GM23338 (cell line): ENCODE measurements around the gene TRAF7. TPM values are rescaled to one million over a fixed set of nuclear protein-coding genes. Genes with fewer than 3 reads are reported as not detected.

Experiments
- ATAC-seq: fragments of 200-7000 bp; cut with Tn5 transposase; 3 replicates; pipeline ENCODE4 v1.9.1; 2020
- DNase-seq: peaks from one replicate; pipeline ENCODE4 v3.0.0-alpha.2; 2015; ENCODE audit warnings: low spot score
- H2AFZ ChIP-seq: fragments of 200-600 bp; sonication (generic); 2 replicates; pipeline ENCODE4 v1.8.0; 2016; ENCODE audit warnings: antibody characterized with exemption, mild to moderate bottlenecking, moderate library complexity
- H3F3A ChIP-seq: fragments of 200-600 bp; sonication (generic); replicated peaks from 2 replicates; pipeline ENCODE4 v1.8.0; 2017; ENCODE audit warnings: antibody characterized with exemption, mixed run types, low read depth
- H3K27ac ChIP-seq: fragments of 200-600 bp; sonication (generic); 2 replicates; pipeline ENCODE4 v1.6.1; 2016; ENCODE audit warnings: low read depth
- H3K27me3 ChIP-seq: fragments of 200-600 bp; sonication (generic); 2 replicates; pipeline ENCODE4 v1.8.0; 2016; ENCODE audit warnings: mild to moderate bottlenecking, mixed run types, moderate library complexity; ENCODE audit not compliant: insufficient read depth
- H3K36me3 ChIP-seq: fragments of 200-600 bp; sonication (generic); 2 replicates; pipeline ENCODE4 v1.8.0; 2016; ENCODE audit warnings: mild to moderate bottlenecking; ENCODE audit not compliant: insufficient read depth
- H3K4me1 ChIP-seq: fragments of 200-600 bp; sonication (generic); 2 replicates; pipeline ENCODE4 v1.8.0; 2016; ENCODE audit warnings: mild to moderate bottlenecking, moderate library complexity; ENCODE audit not compliant: insufficient read depth
- H3K4me2 ChIP-seq: fragments of 200-600 bp; sonication (generic); 2 replicates; pipeline ENCODE4 v1.7.1; 2017; ENCODE audit warnings: mixed run types
- H3K4me3 ChIP-seq: fragments of 200-600 bp; sonication (generic); 2 replicates; pipeline ENCODE4 v1.6.1; 2016; ENCODE audit warnings: mixed run types
- H3K79me2 ChIP-seq: fragments of 200-600 bp; sonication (generic); replicated peaks from 2 replicates; pipeline ENCODE4 v1.8.0; 2017; ENCODE audit warnings: mild to moderate bottlenecking; ENCODE audit not compliant: insufficient read depth
- H3K9me2 ChIP-seq: fragments of 200-600 bp; sonication (generic); 2 replicates; pipeline ENCODE4 v1.8.0; 2017; ENCODE audit not compliant: insufficient read depth
- H4K20me1 ChIP-seq: fragments of 200-600 bp; sonication (generic); replicated peaks from 2 replicates; pipeline ENCODE4 v1.8.0; 2017; ENCODE audit warnings: mild to moderate bottlenecking; ENCODE audit not compliant: insufficient read depth
- H3K27ac Mint-ChIP-seq: 2 replicates; pipeline ENCODE4 v1.8.0; 2020; ENCODE audit warnings: inconsistent platforms, mild to moderate bottlenecking, moderate library complexity, mixed read lengths
- H3K27me3 Mint-ChIP-seq: 3 replicates; pipeline ENCODE4 v1.8.0; 2022; ENCODE audit warnings: low read depth, mild to moderate bottlenecking, moderate library complexity, mixed read lengths, inconsistent platforms; ENCODE audit not compliant: insufficient read depth, poor library complexity
- H3K36me3 Mint-ChIP-seq: 3 replicates; pipeline ENCODE4 v1.8.0; 2021; ENCODE audit warnings: low read depth, mild to moderate bottlenecking, inconsistent platforms, moderate library complexity, mixed read lengths
- H3K4me1 Mint-ChIP-seq: 3 replicates; pipeline ENCODE4 v1.8.0; 2020; ENCODE audit warnings: mild to moderate bottlenecking, inconsistent platforms, mixed read lengths
- H3K4me3 Mint-ChIP-seq: 3 replicates; pipeline ENCODE4 v1.8.0; 2021; ENCODE audit warnings: moderate library complexity, mild to moderate bottlenecking, inconsistent platforms, mixed read lengths
- H3K9me3 Mint-ChIP-seq: 3 replicates; pipeline ENCODE4 v1.8.0; 2020; ENCODE audit warnings: moderate library complexity, mild to moderate bottlenecking, inconsistent platforms, mixed read lengths
- CREB1 ChIP-seq: fragments of 250-450 bp; sonication (Bioruptor Pico); IDR thresholded peaks from 2 replicates; pipeline ENCODE4 v1.5.0; 2020; ENCODE audit warnings: low read depth, mild to moderate bottlenecking, moderate library complexity
- CTCF ChIP-seq, 2 experiments: fragments of 200-600 bp in 1 of 2; sonication (generic) in 1 of 2; conservative IDR thresholded peaks; 2 replicates each; pipeline versions ENCODE4 v1.5.1 to v1.6.1; 2016 to 2017; ENCODE audit warnings: antibody characterized with exemption in 2 of 2, low read depth in 2 of 2, mild to moderate bottlenecking in 2 of 2, moderate library complexity in 1 of 2
- EZH2 ChIP-seq: fragments of 200-600 bp; sonication (generic); IDR thresholded peaks from one replicate; pipeline ENCODE4 v1.8.0; 2017; ENCODE audit warnings: antibody characterized with exemption, mild to moderate bottlenecking, low read depth; ENCODE audit not compliant: unreplicated experiment
- NANOG ChIP-seq: IDR thresholded peaks from 2 replicates; pipeline ENCODE4 v1.6.1; 2016; ENCODE audit warnings: antibody characterized with exemption, borderline replicate concordance
- POLR2AphosphoS5 ChIP-seq: IDR thresholded peaks from 2 replicates; pipeline ENCODE4 v1.6.1; 2016; ENCODE audit warnings: antibody characterized with exemption, low read depth
- REST ChIP-seq: IDR thresholded peaks from one replicate; pipeline ENCODE4 v1.6.1; 2018; ENCODE audit warnings: antibody characterized with exemption; ENCODE audit not compliant: unreplicated experiment
- STAT1 ChIP-seq: IDR thresholded peaks from one replicate; pipeline ENCODE4 v1.6.1; 2016; ENCODE audit warnings: antibody characterized with exemption; ENCODE audit not compliant: unreplicated experiment
- polyA plus RNA-seq: library from polyadenylated mRNA; unstranded; fragments of >200 nt; fragmentation: Nextera tagmentation; extraction: Ambion mirVana; gene quantifications from 2 replicates; pipeline ENCODE4 v1.2.1, GENCODE V29; 2016
- total RNA-seq: library from RNA; depleted of rRNA; stranded (reverse); fragments of >200 nt; shearing (Covaris generic); gene quantifications from 2 replicates; pipeline ENCODE4 v1.2.3, GENCODE V29; 2014
- TF ChIP-seq, protein P1 (sequence below): IDR thresholded peaks from 2 replicates; pipeline ENCODE4 v1.6.1; 2016; ENCODE audit warnings: antibody characterized with exemption
- TF ChIP-seq, protein P2 (sequence below): fragments of 250-450 bp; sonication (Bioruptor Pico); IDR thresholded peaks from 2 replicates; pipeline ENCODE4 v1.5.0; 2020; ENCODE audit warnings: mild to moderate bottlenecking, moderate library complexity

Gene TRAF7
- total and polyA plus RNA-seq, 2 experiments from 2014 or later: 36.4 to 133 TPM

- H2AFZ ChIP-seq: no peak overlapping the region
- Mint-ChIP-seq H3K4me1 (peaks cover 14% of the 10 kb centered on the region), H3K4me3 (no peak overlapping the region), H3K27ac (no peak overlapping the region), H3K36me3 (no peaks in the 10 kb centered on the region), H3K9me3 (no peaks in the 10 kb centered on the region), H3K27me3 (peaks cover 5% of the 10 kb centered on the region)
- TF ChIP-seq CTCF (conservative IDR thresholded peaks at IDR 0.05; ENCODE audit: low read depth in 2 of 2) (no peak), REST (no peak), EZH2 (no peak), CREB1 (CRISPR knock-in tag) (no peak), STAT1 (no peak), POLR2AphosphoS5 (no peak), NANOG (no peak)
- TF ChIP-seq, protein P1, sequence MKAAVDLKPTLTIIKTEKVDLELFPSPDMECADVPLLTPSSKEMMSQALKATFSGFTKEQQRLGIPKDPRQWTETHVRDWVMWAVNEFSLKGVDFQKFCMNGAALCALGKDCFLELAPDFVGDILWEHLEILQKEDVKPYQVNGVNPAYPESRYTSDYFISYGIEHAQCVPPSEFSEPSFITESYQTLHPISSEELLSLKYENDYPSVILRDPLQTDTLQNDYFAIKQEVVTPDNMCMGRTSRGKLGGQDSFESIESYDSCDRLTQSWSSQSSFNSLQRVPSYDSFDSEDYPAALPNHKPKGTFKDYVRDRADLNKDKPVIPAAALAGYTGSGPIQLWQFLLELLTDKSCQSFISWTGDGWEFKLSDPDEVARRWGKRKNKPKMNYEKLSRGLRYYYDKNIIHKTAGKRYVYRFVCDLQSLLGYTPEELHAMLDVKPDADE: no peak
- TF ChIP-seq, protein P2, sequence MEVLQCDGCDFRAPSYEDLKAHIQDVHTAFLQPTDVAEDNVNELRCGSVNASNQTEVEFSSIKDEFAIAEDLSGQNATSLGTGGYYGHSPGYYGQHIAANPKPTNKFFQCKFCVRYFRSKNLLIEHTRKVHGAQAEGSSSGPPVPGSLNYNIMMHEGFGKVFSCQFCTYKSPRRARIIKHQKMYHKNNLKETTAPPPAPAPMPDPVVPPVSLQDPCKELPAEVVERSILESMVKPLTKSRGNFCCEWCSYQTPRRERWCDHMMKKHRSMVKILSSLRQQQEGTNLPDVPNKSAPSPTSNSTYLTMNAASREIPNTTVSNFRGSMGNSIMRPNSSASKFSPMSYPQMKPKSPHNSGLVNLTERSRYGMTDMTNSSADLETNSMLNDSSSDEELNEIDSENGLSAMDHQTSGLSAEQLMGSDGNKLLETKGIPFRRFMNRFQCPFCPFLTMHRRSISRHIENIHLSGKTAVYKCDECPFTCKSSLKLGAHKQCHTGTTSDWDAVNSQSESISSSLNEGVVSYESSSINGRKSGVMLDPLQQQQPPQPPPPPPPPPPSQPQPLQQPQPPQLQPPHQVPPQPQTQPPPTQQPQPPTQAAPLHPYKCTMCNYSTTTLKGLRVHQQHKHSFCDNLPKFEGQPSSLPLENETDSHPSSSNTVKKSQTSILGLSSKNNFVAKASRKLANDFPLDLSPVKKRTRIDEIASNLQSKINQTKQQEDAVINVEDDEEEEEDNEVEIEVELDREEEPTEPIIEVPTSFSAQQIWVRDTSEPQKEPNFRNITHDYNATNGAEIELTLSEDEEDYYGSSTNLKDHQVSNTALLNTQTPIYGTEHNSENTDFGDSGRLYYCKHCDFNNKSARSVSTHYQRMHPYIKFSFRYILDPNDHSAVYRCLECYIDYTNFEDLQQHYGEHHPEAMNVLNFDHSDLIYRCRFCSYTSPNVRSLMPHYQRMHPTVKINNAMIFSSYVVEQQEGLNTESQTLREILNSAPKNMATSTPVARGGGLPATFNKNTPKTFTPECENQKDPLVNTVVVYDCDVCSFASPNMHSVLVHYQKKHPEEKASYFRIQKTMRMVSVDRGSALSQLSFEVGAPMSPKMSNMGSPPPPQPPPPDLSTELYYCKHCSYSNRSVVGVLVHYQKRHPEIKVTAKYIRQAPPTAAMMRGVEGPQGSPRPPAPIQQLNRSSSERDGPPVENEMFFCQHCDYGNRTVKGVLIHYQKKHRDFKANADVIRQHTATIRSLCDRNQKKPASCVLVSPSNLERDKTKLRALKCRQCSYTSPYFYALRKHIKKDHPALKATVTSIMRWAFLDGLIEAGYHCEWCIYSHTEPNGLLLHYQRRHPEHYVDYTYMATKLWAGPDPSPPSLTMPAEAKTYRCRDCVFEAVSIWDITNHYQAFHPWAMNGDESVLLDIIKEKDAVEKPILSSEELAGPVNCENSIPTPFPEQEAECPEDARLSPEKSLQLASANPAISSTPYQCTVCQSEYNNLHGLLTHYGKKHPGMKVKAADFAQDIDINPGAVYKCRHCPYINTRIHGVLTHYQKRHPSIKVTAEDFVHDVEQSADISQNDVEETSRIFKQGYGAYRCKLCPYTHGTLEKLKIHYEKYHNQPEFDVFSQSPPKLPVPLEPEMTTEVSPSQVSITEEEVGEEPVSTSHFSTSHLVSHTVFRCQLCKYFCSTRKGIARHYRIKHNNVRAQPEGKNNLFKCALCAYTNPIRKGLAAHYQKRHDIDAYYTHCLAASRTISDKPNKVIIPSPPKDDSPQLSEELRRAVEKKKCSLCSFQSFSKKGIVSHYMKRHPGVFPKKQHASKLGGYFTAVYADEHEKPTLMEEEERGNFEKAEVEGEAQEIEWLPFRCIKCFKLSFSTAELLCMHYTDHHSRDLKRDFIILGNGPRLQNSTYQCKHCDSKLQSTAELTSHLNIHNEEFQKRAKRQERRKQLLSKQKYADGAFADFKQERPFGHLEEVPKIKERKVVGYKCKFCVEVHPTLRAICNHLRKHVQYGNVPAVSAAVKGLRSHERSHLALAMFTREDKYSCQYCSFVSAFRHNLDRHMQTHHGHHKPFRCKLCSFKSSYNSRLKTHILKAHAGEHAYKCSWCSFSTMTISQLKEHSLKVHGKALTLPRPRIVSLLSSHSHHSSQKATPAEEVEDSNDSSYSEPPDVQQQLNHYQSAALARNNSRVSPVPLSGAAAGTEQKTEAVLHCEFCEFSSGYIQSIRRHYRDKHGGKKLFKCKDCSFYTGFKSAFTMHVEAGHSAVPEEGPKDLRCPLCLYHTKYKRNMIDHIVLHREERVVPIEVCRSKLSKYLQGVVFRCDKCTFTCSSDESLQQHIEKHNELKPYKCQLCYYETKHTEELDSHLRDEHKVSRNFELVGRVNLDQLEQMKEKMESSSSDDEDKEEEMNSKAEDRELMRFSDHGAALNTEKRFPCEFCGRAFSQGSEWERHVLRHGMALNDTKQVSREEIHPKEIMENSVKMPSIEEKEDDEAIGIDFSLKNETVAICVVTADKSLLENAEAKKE (CRISPR knock-in tag): no peak
- H3K27ac ChIP-seq: no peak overlapping the region; the same call in 1 of the 2 replicates
- no peaks in the 10 kb centered on the region for H4K20me1 ChIP-seq
- ATAC-seq (no peak), DNase-seq (no peak)
- no peaks in the 10 kb centered on the region for H3K36me3 ChIP-seq
- peaks cover 26% of the 10 kb centered on the region for H3K79me2 ChIP-seq
- H3F3A ChIP-seq: no peaks in the 10 kb centered on the region
- no peak overlapping the region for H3K4me3 ChIP-seq
- H3K27me3 ChIP-seq: no peaks in the 10 kb centered on the region
- no peaks in the 10 kb centered on the region for H3K9me2 ChIP-seq
- H3K4me2 ChIP-seq: no peak overlapping the region
- H3K4me1 ChIP-seq: no peaks in the 10 kb centered on the region
Measured at GRCh38 chr16:2121853-2122252, 33.7 kb upstream of the TRAF7 start.
